ENCODE measurements around the gene PARP15.

- TF ChIP-seq ZNF274 (IDR thresholded peaks at IDR 0.05; ENCODE audit: low read depth, low read length) (no peak), SUZ12 (IDR thresholded peaks at IDR 0.05; ENCODE audit: extremely low read depth, insufficient read depth, insufficient read length) (no peak)
Measured at GRCh38 chr3:122615303-122615702, 37.9 kb downstream of the PARP15 start.

Data from NT2/D1 (cell line).